Testis (tissue), 2 donors: ENCODE measurements around the gene FAM169A.

Experiments used
- CTCF ChIP-seq, 3 experiments: fragments of 450-650 bp in 2 of 3; fragments of 200-600 bp in 1 of 3; sonication (generic) in 1 of 3; IDR thresholded peaks; one replicate each; pipeline ENCODE4 v1.5.1; 2016 to 2019; ENCODE audit warnings: antibody characterized with exemption in 3 of 3, mild to moderate bottlenecking in 2 of 3, moderate library complexity in 1 of 3
- POLR2A ChIP-seq: fragments of 450-650 bp; IDR thresholded peaks from one replicate; pipeline ENCODE4 v1.6.1; 2017; ENCODE audit warnings: antibody characterized with exemption, mild to moderate bottlenecking, moderate library complexity

- TF ChIP-seq CTCF (IDR thresholded peaks at IDR 0.05) (no peak), POLR2A (no peak)
Observed at GRCh38 chr5:74765201-74765600, 101.0 kb downstream of the FAM169A start.
